ENCODE measurements around the gene LRRC4C.

LRRC4C gene

DNA sequence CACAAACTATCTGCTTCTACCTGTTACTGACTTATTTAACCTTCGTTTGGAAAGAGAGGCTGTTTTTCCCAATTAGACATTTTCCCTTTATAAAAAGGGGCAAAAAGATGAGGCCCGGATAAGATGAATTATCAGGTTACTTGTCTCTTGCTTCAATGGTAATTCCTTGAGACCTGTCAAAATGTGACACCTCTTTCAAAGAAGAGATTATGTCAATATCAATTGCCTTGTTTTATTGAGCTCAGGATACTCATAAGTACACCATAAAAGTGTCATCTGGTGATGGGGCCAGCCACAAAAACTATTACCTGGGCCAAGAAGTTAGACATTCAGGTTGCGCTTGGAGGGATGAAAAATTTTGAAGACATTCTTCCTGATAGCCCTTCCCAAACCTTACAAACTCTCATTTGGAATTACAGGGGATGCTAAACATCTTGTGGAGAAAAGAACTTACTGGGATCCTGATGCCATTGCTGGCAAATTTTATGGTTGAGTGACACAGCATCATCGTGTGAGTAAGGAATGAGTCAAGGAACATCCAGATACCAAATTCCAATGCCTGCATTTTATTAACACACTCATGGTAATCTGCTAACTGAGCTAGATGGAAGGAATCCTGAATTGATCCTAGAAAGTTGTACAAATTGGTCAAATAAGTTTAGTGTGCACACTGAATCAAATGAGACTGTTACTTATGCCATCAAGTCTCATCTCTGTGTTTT is 1071.2 kb downstream of the LRRC4C start:
- no peak for DNase-seq (ENCODE audit: low read depth in 1 of 2, low spot score in 1 of 2)

DNA sequence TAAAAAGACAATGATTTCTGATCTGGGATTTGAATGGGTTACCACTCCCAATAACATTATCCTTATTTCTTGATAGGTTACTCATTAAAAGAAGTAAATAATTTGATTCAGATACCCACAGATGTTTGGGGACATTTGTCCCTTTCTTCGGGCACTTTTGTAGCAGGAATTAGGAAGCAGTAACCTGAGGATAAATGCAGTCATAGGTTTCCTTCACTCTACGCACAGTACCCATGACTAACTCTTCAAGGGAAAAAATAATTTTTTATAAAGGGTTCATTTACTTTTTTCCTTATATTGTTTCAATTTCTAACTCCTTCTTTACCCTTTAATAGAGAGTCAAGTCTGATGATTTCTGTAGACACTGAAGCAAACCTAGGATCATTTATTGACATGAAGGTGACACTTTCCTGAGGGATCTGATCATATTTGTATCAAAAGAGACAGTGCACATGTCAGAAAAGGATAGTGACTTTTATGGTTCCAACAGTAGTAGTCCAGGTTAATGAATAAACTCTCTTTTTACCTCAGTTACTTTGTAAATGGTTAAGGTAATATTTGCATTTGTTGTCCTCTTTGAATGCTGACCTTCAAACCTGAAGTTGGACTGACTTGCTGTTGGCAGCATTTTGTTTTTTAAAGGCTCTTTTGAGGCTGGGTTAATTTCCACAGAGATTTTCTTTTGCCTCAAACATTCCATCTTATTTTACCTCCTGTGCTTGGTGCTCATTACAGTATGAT is 1072.0 kb downstream of the LRRC4C start:
- DNase-seq (ENCODE audit: low read depth in 1 of 2, low spot score in 1 of 2) = no peak

DNA sequence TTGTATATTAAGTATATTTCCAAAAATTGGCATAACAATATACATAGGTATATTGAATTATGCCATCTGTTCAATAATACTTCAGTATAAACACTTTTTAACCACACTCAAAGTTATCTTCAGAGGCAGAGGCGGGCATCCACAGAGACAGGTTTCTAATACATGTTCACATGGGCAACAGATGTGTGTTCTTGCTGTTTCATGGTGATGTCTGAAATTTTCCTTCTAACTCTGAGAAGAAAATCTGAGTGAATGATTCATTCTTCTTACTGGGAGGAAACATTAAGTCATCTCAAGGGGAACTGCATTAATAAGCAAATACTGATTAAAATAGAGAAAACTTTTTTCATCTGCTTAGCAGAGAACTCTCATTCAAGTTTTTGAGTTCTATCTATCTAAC is 1074.5 kb downstream of the LRRC4C start:
- DNase-seq (ENCODE audit: low read depth in 1 of 2, low spot score in 1 of 2) = no peak

DNA sequence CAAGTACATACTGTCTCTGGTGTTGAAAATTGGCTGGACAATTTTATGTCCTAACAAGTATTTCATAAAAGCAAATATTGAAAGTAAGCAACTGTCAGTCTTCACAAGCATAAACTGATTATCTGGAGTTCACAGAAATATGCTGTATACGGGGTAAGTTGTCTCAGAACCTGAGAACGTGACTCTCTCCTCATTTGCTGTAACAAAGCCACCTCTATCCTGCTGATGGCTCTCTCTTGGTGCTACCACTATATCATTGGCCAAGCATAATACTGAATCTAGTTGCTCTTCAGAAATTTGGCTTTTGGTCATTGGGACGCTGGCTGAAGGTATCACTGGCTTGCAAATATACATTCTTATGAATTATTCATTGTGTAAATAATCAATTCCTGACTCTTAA is 1078.0 kb downstream of the LRRC4C start:
- no peak for DNase-seq (ENCODE audit: low read depth in 1 of 2, low spot score in 1 of 2)

DNA sequence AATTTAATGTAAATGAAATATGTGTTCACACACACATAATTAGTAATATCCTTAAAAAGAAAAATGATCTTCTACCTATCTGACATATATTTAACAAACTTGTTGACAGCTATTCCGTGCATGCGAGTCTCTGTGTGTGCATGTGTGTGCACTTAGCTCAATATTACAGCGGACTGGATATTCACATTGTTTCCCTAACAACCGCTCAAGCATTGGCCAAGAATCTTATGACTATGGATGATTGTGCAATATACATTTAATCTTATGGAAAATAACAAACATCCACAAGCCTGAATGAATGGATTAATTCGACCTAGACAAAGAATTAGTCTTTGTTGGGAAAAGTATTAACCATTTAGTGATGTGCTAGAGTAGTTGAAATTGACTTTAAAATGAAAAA is 1078.6 kb downstream of the LRRC4C start:
- DNase-seq (ENCODE audit: low read depth in 1 of 2, low spot score in 1 of 2) = no peak

DNA sequence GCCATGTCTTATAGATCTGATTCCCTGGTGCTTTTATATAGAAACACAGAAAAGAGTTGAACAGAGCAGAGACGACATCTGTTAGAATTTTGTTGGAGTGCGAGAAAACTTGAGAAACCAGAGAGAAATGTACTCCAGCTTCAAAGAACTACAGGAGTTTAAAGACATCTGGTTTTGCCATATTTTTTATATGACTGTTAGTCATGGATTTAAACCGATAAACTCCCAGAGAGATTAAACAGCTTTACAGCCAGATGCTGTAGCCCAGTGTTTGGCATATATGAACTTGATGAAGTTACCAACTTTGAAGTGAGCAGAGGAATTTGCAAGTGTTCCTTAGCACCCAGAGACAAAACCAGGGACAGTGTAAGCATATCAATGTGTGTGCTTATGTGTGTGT is 1083.1 kb downstream of the LRRC4C start:
- DNase-seq (ENCODE audit: low read depth in 1 of 2, low spot score in 1 of 2) = no peak

DNA sequence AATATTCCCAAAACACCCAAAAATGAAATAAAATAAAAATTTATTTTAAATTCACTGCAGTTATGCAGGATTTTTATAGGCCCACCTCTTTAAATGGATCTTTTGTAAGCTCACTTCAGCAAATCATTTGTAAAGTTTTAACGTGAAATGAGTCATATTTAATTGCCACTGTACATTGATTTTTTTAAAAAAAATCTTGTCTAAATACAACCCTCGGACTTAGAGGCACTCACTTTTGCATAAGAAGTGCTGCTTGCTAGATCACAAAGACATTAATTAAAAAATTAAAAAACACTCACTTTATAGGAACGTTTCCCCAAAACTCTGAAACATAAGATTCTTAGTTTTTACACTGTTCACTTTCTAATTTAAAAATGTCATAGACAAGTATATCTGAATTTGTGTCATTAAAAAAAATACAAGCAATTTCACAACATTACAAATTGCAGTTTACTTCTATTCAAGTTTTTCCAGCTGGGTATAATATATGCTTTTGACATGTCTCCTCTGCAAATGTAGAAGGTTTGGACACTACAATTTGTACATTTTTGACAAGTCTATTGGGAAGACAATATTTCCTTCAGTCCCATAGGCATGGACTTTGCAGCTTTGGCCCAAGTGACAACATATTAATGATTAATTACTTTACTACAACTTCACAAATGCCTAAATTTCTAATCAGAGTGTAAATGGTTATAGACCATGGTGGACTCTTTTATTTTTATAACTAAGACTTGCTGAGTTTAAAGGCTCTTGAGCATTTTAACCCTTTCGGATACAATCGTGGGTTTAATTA is 1088.4 kb downstream of the LRRC4C start:
- no peak for DNase-seq (ENCODE audit: low read depth in 1 of 2, low spot score in 1 of 2)

DNA sequence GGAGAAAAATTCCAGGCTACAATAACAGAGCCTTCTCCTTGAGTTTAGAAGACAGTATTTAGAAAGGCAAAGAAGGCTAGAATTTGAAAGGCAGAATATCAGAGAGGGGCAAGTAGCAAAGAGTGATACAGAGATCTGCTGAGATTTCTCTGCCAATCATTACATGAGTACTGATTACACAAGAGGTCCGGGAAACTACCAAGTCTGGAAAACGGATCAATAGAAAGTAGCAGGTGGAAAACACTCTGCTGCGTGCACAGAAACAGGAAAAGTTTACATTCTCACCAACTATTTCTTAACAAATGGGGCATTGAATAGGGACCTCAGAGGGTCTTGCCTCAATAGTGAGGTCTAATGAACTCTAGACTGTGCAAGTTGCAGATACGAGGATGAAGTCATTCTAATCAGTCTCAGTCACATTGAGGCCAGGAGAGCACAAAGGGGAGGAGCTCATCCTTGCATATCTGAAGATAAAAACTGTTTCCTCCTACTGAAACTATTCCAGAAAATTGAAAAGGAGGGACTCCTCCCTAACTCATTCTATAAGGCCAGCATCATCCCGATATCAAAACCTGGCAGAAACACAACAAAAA is 1099.2 kb downstream of the LRRC4C start:
- DNase-seq (ENCODE audit: low read depth in 1 of 2, low spot score in 1 of 2) = no peak

DNA sequence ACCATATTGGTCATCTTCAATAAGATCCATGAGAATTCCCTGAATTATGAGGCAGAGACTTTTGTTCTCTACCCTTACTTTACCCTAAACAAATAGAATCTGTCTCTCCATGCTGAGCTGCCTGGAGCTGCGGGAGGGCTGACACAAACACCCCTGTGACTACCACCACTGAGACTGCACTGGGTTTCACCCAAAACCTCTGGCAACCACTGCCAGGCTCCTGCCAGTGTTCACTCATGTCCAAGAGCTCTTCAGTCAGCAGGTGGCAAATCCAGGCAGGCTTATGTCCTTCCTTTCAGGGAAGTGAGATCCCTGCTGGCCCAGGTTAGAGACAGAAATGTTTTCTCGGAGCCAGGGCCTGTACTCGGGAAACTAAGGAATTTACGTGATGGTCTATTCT is 1105.3 kb downstream of the LRRC4C start:
- DNase-seq (ENCODE audit: low read depth in 1 of 2, low spot score in 1 of 2) = no peak

DNA sequence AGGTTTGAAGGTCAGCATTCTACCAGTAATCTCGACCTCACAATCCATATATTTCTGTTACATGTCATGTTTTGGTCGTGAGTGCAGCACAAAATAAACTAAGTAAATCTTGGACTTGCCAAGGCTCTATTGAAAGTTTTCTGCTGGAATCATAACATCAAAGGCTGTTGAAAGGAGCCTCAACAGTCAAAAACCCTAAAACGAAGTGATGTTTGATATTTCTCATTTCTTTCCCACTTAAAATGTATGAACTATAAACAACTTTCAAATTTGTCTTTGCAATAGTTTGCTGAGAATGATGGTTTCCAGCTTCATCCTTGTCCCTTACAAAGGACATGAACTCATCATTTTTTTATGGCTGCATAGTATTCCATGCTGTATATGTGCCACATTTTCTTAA is 1118.5 kb downstream of the LRRC4C start:
- no peak for DNase-seq (ENCODE audit: low read depth in 1 of 2, low spot score in 1 of 2)

DNA sequence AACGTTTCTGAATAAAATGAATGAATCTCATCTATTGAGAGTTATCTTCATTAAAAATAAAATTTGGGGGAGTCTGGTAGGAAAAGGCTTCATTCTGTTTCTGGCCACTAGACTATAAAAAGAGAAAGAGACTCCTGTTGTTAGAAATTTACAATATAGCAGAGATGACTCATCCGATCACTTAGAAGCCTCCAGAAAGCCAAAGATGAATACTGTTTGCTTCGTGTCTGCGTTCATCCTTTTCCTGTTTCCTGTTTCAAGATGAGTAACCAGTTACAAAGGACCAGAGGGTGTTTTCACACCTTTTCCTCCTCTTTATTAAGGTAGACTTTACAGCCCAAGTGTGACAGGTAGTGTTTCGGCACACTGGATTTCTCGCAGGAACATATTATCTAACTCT is 1120.7 kb downstream of the LRRC4C start:
- DNase-seq (ENCODE audit: low read depth in 1 of 2, low spot score in 1 of 2) = no peak

DNA sequence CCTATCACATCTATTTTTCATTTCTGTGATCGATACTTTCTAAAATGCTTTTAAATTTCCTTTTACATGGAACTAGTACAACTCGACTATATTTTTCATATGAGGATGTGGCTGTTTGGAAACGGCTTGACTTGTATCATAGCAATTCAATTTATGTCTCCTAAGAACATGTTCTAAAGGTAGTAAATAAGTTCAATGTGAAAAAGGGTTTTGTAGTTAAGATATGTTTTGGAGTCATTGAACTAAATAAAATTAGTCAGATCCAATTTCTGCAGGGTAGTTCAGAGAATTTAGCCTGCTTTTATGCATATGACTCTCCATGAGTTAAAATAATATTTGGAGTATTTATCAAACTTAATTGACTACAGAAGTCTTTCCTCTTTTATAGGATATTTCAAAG is 1121.4 kb downstream of the LRRC4C start:
- no peak for DNase-seq (ENCODE audit: low read depth in 1 of 2, low spot score in 1 of 2)

DNA sequence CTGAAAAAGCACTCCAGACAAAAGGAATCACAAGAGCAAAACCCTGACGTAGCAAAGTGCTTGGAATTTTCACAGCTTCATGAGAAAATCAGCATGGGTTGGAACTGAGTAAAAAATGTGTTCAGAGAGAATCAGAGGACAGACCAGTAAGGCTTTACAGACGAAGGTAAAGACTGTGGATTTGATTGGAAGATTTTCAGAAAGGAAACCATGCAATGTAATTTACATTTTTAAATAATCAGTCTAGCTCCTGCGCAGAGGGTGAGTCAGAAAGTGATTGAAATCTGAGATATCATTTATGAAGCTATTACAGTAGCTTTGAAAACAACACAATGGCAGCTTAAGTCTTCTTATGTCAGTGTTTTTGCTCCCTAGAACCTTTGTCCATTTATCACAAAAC is 1122.3 kb downstream of the LRRC4C start:
- no peak for DNase-seq (ENCODE audit: low read depth in 1 of 2, low spot score in 1 of 2)

DNA sequence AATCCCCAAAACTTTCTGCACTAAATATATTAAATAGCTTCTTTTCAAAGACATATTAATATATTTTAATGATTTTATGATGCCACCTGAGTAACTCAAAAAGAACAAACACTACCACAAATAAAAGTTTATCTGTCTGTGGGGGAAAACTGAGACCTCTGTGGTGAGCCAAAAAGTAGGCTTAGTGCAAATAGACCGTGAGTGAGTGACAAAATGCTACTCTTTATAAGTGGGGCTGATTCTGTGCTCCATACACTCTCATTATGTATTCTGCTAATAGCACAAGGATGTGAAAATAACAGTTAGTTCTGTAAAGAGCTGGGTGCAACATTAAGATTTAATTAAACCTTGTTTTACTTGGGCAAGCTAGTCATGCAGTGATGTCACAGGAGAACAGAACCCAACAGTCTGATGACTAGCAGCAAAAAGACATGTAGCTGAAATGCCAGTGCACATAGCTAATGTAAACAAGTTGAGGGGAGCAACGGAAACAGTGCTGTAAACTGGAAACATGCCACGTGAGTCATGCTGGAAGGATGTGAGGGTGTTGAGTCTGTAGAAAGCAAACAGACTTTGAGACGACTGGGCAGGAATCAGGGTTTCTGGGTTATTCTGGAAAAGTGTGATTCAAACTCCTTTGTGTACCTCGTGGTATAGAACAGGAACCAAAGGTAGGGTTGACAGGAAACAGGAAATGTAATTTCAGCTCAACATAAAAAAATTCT is 1130.4 kb downstream of the LRRC4C start:
- DNase-seq (ENCODE audit: low read depth in 1 of 2, low spot score in 1 of 2) = no peak

DNA sequence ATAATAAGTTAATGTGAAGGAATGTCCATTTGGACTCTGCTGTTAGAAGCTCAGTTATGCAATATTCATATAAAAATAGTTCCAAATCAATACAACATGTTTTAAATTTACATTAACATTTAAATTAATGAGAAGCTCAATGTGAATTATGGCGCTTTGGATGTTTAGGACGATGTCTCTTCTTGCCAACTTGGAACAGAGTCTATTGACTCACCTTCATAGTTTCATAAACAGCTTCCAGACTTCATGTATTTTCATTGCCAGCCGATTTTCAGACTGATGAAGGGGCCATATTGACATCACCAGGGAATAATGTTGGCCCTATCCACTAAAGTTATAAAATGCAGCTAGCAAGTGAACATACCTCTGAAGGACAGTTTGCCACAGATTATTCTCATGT is 1136.2 kb downstream of the LRRC4C start:
- no peak for DNase-seq (ENCODE audit: low read depth in 1 of 2, low spot score in 1 of 2)

DNA sequence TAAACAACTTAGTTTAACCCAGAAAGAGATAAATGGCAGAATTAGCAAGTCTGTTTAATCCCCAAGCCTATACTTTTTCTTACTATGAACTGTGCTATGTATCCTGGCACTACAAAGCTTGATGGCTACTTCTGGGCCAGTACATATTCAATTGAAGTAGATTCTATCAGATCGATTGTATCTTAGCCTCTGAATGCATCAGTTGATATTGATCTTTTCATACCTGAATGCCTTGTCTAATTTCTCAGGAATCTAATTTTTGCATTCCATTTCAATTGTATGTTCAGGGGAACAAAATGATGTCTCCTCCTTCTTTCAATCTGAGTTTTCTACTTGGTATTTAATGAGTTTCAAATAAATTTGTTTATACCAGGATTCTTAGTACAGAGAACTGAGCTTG is 1137.9 kb downstream of the LRRC4C start:
- DNase-seq (ENCODE audit: low read depth in 1 of 2, low spot score in 1 of 2) = no peak

DNA sequence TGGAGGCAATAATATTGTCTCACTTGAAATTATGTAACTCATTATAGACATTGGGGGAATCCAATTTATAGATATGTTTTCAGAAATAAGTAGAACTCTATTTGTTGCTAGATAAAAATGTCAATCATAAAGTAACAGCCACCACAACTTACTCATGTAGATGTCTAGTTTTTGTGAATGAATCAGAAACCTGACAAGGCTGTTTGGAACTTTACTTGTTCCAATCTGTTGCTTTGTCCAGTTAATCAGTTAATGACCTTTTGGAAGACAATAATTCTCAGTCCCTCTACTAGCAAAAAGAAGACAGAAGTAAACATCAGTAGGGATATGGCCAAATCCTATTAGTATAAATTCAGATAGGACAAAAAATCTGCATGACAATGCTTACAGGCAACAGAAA is 1143.3 kb downstream of the LRRC4C start:
- no peak for DNase-seq (ENCODE audit: low read depth in 1 of 2, low spot score in 1 of 2)

DNA sequence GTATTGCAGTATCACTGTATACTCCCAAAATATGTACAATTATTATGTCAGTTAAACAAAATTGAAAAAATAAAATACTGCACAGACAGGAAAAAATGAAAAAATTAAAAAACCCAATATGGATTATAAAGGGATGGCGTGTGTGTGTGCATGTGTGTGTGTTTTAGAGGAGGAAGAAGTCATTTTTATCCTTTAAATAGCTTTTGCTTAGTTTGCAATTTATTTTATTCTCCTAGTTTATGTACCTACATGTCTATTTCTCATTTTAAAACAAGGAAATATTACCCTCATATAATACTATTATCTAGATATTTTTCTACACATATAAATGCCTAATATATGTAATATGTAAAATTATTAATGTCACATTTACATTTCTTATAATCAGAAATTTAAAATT is 1144.3 kb downstream of the LRRC4C start:
- no peak for DNase-seq (ENCODE audit: low read depth in 1 of 2, low spot score in 1 of 2)

DNA sequence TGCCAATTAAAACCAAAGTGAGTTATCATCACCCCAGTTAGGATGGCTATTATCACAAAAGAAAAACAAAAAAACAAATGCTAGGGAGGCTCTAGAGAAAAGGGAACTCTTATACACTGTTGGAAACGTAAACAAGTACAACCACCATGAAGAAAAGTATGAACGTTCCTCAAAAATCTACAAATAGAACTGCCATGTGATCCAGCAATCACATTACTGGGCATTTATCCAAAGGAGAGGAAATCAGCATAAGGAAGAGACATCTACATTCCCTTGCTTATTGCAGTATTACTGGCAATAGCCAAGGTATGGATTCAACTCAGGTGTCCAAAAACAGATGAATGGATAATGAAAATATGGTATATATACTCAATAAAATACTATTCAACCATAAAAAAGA is 1145.1 kb downstream of the LRRC4C start:
- no peak for DNase-seq (ENCODE audit: low read depth in 1 of 2, low spot score in 1 of 2)

DNA sequence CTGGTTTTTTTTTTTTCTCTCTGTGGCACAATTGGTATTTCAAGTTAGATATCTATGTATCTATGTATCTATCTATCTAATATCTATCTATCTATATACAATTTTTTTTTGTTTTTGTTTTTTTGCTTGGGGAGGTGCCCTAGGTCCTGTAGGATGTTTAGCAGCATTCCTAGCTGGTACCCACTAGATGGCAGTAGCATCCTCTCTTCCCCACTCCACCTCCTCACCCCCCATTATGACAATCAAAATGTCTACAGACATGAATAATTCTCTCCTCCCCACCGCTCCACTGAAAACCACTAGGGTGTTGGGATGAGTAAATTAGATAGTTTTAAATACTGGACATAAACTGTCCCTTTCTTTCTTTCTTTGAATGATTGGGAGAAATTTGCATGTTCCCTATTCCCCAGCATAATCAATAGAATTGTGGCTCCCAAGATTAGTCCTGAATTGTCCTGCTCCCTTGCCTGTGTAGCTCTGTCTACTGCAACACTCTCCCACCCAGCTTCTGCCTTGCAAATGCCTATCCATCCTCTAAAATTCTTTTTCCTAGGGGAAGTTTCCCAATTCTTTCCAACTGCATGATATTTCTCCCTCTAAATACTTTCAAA is 1152.4 kb downstream of the LRRC4C start:
- no peak for DNase-seq (ENCODE audit: low read depth in 1 of 2, low spot score in 1 of 2)

DNA sequence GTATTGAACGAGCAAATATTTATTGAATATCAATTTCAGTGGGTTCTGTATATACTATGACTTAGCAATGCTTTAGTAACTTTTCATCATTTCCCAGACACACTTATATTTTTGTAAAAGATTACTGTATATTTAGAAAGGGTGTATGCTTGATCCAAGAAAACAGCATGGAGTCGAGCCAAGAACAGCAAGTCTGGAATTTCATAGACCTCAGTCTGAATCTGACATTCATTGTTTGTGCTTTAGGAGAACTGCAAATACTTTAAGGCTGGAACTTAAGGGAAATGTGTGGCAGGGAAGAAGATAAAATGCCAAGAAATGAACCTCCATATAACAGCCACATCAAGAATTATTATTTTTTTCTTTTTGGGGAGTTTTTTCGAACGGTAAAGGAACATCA is 1156.8 kb downstream of the LRRC4C start:
- no peak for DNase-seq (ENCODE audit: low read depth in 1 of 2, low spot score in 1 of 2)

Data from activated CD4-positive, alpha-beta T cell treated with anti-CD3 and anti-CD28 coated beads, Interleukin-2, amount 50 U/mL, for 24 hours (primary cell).